CD4-positive, alpha-beta memory T cell (primary cell): ENCODE results near the gene DNM3. TPM values are rescaled to one million over a fixed set of nuclear protein-coding genes. Genes with fewer than 3 reads are reported as not detected.

ENCODE experiments used
- CTCF ChIA-PET: fragments of 350-600 bp; sonication (Branson Sonifier 250); formaldehyde crosslinking; loops from one replicate; lab custom pipeline; 2021; ENCODE audit warnings: inconsistent platforms; ENCODE audit not compliant: partially characterized antibody; lab: Charles Lee
- POLR2A ChIA-PET: fragments of 350-600 bp; sonication (Branson Sonifier 250); formaldehyde crosslinking; loops from one replicate; lab custom pipeline; 2021; ENCODE audit not compliant: partially characterized antibody; lab: Charles Lee
- DNase-seq, 5 donors: peaks; one replicate each; pipeline versions ENCODE4 v3.0.0 to v3.0.0-alpha.2; 2020 to 2022; ENCODE audit warnings: mixed read lengths in 1 of 5
- H3K27ac ChIP-seq: one replicate; pipeline ENCODE4 v1.7.0; 2013; ENCODE audit warnings: low read depth, low read length
- H3K27me3 ChIP-seq: 2 replicates; pipeline ENCODE4 v1.7.0; 2013; ENCODE audit warnings: mild to moderate bottlenecking, low read length, moderate library complexity; ENCODE audit not compliant: insufficient read depth
- H3K36me3 ChIP-seq: 2 replicates; pipeline ENCODE4 v1.7.0; 2013; ENCODE audit warnings: mild to moderate bottlenecking, low read length, moderate library complexity; ENCODE audit not compliant: insufficient read depth
- H3K4me1 ChIP-seq: 2 replicates; pipeline ENCODE4 v1.7.0; 2013; ENCODE audit warnings: mild to moderate bottlenecking, low read length, moderate library complexity; ENCODE audit not compliant: insufficient read depth
- H3K4me3 ChIP-seq, 2 donors: one replicate each; pipeline ENCODE4 v1.7.0; 2013; ENCODE audit warnings: low read length in 2 of 2, mild to moderate bottlenecking in 1 of 2
- H3K9me3 ChIP-seq, 2 donors: one replicate each; pipeline ENCODE4 v1.7.0; 2013; ENCODE audit warnings: low read length in 2 of 2, control low read depth in 1 of 2; ENCODE audit not compliant: control insufficient read depth in 1 of 2
- H3K27ac Mint-ChIP-seq, 7 donors: one replicate each; pipeline ENCODE4 v1.8.0; 2020 to 2021; ENCODE audit warnings: mixed read lengths in 7 of 7, mild to moderate bottlenecking in 6 of 7, inconsistent platforms in 3 of 7, moderate library complexity in 3 of 7
- H3K27me3 Mint-ChIP-seq, 2 donors: one replicate each; pipeline ENCODE4 v1.8.0; 2020 to 2021; ENCODE audit warnings: mixed read lengths in 2 of 2
- H3K36me3 Mint-ChIP-seq, 2 donors: one replicate each; pipeline ENCODE4 v1.8.0; 2020 to 2021; ENCODE audit warnings: mixed read lengths in 2 of 2, inconsistent platforms in 1 of 2, mild to moderate bottlenecking in 1 of 2
- H3K4me1 Mint-ChIP-seq, 4 donors: one replicate each; pipeline ENCODE4 v1.8.0; 2020 to 2021; ENCODE audit warnings: mixed read lengths in 4 of 4, mild to moderate bottlenecking in 1 of 4
- H3K4me3 Mint-ChIP-seq, 8 donors: one replicate each; pipeline ENCODE4 v1.8.0; 2020 to 2021; ENCODE audit warnings: mixed read lengths in 8 of 8, mild to moderate bottlenecking in 7 of 8, moderate library complexity in 6 of 8, inconsistent platforms in 3 of 8
- H3K9me3 Mint-ChIP-seq, 8 donors: one replicate each; pipeline ENCODE4 v1.8.0; 2020 to 2021; ENCODE audit warnings: mixed read lengths in 8 of 8, mild to moderate bottlenecking in 5 of 8, inconsistent platforms in 3 of 8, moderate library complexity in 1 of 8
- intact Hi-C: fragments of 100-400 bp; cut with micrococcal nuclease; formaldehyde crosslinking; loops from one replicate; pipeline ENCODE4 v1.15.1; 2023
- polyA plus RNA-seq, 2 donors: library from polyadenylated mRNA; unstranded; fragments of 300-500 nt; fragmentation: Illumina TruSeq; gene quantifications; one replicate each; pipeline ENCODE4 v1.2.3, GENCODE V29; 2021
- total RNA-seq, 2 experiments: library from RNA; stranded (reverse); gene quantifications; one replicate each; pipeline ENCODE4 v1.2.3, GENCODE V29; 2021

The DNM3 gene
- total and polyA plus RNA-seq, 4 experiments from 2014 or later, result 0.37 to 2.7 (median 1.4) TPM

- ChIA-PET POLR2A (no interaction called here), CTCF (no interaction called here)
- H3K4me3 Mint-ChIP-seq, result no peak overlapping the region
- no peak for DNase-seq
- no peaks in the 10 kb centered on the region for H3K9me3 ChIP-seq
- no peaks in the 10 kb centered on the region for H3K9me3 Mint-ChIP-seq
- H3K36me3 Mint-ChIP-seq, result peaks cover 0 to 1% of the 10 kb centered on the region in 2 donors
- no peaks in the 10 kb centered on the region for H3K36me3 ChIP-seq
- no peak overlapping the region for H3K4me3 ChIP-seq
- H3K27me3 ChIP-seq, result no peaks in the 10 kb centered on the region
- no peaks in the 10 kb centered on the region for H3K4me1 ChIP-seq
- H3K27ac ChIP-seq, result no peak overlapping the region
- intact Hi-C loops, result no loop called here
- no peaks in the 10 kb centered on the region for H3K27me3 Mint-ChIP-seq
- no peak overlapping the region for H3K27ac Mint-ChIP-seq
- H3K4me1 Mint-ChIP-seq, result peaks cover 0 to 2% (median under 1%) of the 10 kb centered on the region in 4 donors
These were observed 373.7 kb downstream of the DNM3 start for GRCh38 chr1:172215006-172215405.

GRCh38 chr1:172219966-172220365 is 378.7 kb downstream of the DNM3 start:
- Mint-ChIP-seq H3K4me1 (no peaks in the 10 kb centered on the region), H3K4me3 (no peak overlapping the region), H3K27ac (no peak overlapping the region), H3K9me3 (no peaks in the 10 kb centered on the region), H3K27me3 (no peaks in the 10 kb centered on the region), H3K36me3 (no peaks in the 10 kb centered on the region)
- H3K27ac ChIP-seq, result no peak overlapping the region
- no peaks in the 10 kb centered on the region for H3K27me3 ChIP-seq
- H3K36me3 ChIP-seq, result no peaks in the 10 kb centered on the region
- intact Hi-C loops, result no loop called here
- H3K4me1 ChIP-seq, result no peaks in the 10 kb centered on the region
- no peak for DNase-seq
- no peak overlapping the region for H3K4me3 ChIP-seq
- H3K9me3 ChIP-seq, result no peaks in the 10 kb centered on the region
- POLR2A ChIA-PET, result no interaction called here
- CTCF ChIA-PET, result interaction anchor here (0.9 kb wide), 1 partner anchor 10 kb away, joined by 3 read pairs; no protein-coding TSS in a partner anchor

- H3K36me3 Mint-ChIP-seq, result no peaks in the 10 kb centered on the region
- intact Hi-C loops, result no loop called here
- H3K27me3 Mint-ChIP-seq, result no peaks in the 10 kb centered on the region
- CTCF ChIA-PET, result interaction anchor here (0.9 kb wide), 1 partner anchor 10 kb away, joined by 3 read pairs; no protein-coding TSS in a partner anchor
- H3K27ac ChIP-seq, result no peak overlapping the region
- H3K27me3 ChIP-seq, result no peaks in the 10 kb centered on the region
- H3K4me3 ChIP-seq, result no peak overlapping the region
- DNase-seq, result no peak
- H3K4me1 Mint-ChIP-seq, result no peaks in the 10 kb centered on the region
- H3K9me3 Mint-ChIP-seq, result peaks cover 0 to 2% (median 0%) of the 10 kb centered on the region in 8 donors
- POLR2A ChIA-PET, result no interaction called here
- no peaks in the 10 kb centered on the region for H3K36me3 ChIP-seq
- no peaks in the 10 kb centered on the region for H3K4me1 ChIP-seq
- no peaks in the 10 kb centered on the region for H3K9me3 ChIP-seq
- H3K4me3 Mint-ChIP-seq, result no peak overlapping the region
- H3K27ac Mint-ChIP-seq, result no peak overlapping the region
These were observed 379.1 kb downstream of the DNM3 start for GRCh38 chr1:172220376-172220775.

GRCh38 chr1:172221436-172221835 is 380.1 kb downstream of the DNM3 start:
- H3K4me3 ChIP-seq, result no peak overlapping the region
- no peaks in the 10 kb centered on the region for H3K36me3 ChIP-seq
- CTCF ChIA-PET, result no interaction called here
- Mint-ChIP-seq H3K4me3 (no peak overlapping the region), H3K9me3 (peaks cover 0 to 2% (median 0%) of the 10 kb centered on the region in 8 donors), H3K36me3 (no peaks in the 10 kb centered on the region), H3K27me3 (no peaks in the 10 kb centered on the region), H3K4me1 (no peaks in the 10 kb centered on the region), H3K27ac (no peak overlapping the region)
- no peak overlapping the region for H3K27ac ChIP-seq
- intact Hi-C loops, result no loop called here
- H3K4me1 ChIP-seq, result no peaks in the 10 kb centered on the region
- no peaks in the 10 kb centered on the region for H3K27me3 ChIP-seq
- DNase-seq, result no peak
- H3K9me3 ChIP-seq, result no peaks in the 10 kb centered on the region
- POLR2A ChIA-PET, result no interaction called here

DNA sequence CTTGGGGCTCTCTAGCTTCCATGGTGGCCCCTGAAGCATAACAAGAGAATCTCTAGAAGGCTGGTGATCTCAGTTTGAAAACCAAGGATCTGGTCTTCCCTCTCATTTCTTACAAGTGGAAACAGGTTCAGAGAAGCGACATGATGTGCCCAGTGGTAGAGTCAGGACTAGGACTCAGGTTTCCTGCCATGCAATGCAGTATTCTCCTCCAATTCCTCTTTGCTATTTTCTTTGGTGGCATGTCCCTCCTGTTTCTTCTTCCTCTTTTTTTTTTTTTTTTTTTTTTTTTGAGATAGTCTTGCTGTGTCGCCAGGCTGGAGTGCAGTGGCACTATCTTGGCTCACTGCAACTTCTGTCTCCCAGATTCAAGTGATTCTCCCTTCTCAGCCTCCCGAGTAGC is 383.6 kb downstream of the DNM3 start:
- intact Hi-C loops, result no loop called here
- CTCF ChIA-PET, result interaction anchor here (1.5 kb wide), 1 partner anchor 134 kb away, joined by 3 read pairs; no protein-coding TSS in a partner anchor

DNA sequence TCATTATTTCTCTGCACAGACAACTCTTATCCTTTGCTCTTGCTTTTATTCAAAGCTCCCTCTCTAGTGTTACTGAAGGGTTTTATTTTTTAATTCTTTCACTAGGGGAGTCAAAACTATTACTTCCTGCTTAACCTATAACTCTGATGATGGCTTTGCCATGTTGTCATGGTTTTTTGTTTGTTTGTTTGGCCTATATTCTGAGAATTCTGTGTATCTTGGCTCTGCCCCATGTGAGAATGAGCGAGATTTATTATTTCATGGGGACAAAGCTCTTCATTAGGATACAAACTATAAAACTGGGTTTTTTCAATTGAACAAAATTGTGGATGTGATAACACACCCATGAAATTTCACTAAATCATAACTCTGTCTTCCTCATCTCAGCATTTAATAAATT is 388.6 kb downstream of the DNM3 start:
- no peak overlapping the region for H3K27ac Mint-ChIP-seq
- peaks cover 0 to 8% of the 10 kb centered on the region in 2 donors for H3K36me3 Mint-ChIP-seq
- intact Hi-C loops, result no loop called here
- H3K27me3 ChIP-seq, result no peaks in the 10 kb centered on the region
- no peak overlapping the region for H3K27ac ChIP-seq
- no peak overlapping the region for H3K4me3 ChIP-seq
- H3K4me1 ChIP-seq, result no peaks in the 10 kb centered on the region
- H3K36me3 ChIP-seq, result no peaks in the 10 kb centered on the region
- no peak overlapping the region for H3K4me3 Mint-ChIP-seq
- H3K9me3 ChIP-seq, result no peaks in the 10 kb centered on the region
- no peak for DNase-seq
- peaks cover 0 to 13% (median 4%) of the 10 kb centered on the region in 8 donors for H3K9me3 Mint-ChIP-seq
- ChIA-PET CTCF (interaction anchor here (1.1 to 1.3 kb wide), 2 partner anchors 9 to 39 kb away, joined by 3 read pairs; no protein-coding TSS in a partner anchor), POLR2A (interaction anchor here (1.0 kb wide), 1 partner anchor 151 kb away, joined by 3 read pairs; no protein-coding TSS in a partner anchor)
- H3K27me3 Mint-ChIP-seq, result no peaks in the 10 kb centered on the region
- H3K4me1 Mint-ChIP-seq, result peaks cover 5 to 10% (median 6%) of the 10 kb centered on the region in 4 donors

More for the DNA sequence above, 383.6 kb downstream of the DNM3 start:
- no peaks in the 10 kb centered on the region for H3K36me3 Mint-ChIP-seq
- H3K4me3 ChIP-seq, result no peak overlapping the region
- no peak for DNase-seq
- H3K4me1 ChIP-seq, result no peaks in the 10 kb centered on the region
- H3K27me3 Mint-ChIP-seq, result no peaks in the 10 kb centered on the region
- H3K4me3 Mint-ChIP-seq, result no peak overlapping the region
- peaks cover 0 to 2% (median 2%) of the 10 kb centered on the region in 4 donors for H3K4me1 Mint-ChIP-seq
- no peak overlapping the region for H3K27ac ChIP-seq
- no peaks in the 10 kb centered on the region for H3K9me3 ChIP-seq
- no peaks in the 10 kb centered on the region for H3K36me3 ChIP-seq
- no peaks in the 10 kb centered on the region for H3K27me3 ChIP-seq
- H3K27ac Mint-ChIP-seq, result no peak overlapping the region
- peaks cover 0 to 2% (median 0%) of the 10 kb centered on the region in 8 donors for H3K9me3 Mint-ChIP-seq
- POLR2A ChIA-PET, result no interaction called here

GRCh38 chr1:172230526-172230925 is 389.2 kb downstream of the DNM3 start:
- no peak overlapping the region for H3K4me3 ChIP-seq
- POLR2A ChIA-PET, result no interaction called here
- Mint-ChIP-seq H3K27me3 (no peaks in the 10 kb centered on the region), H3K9me3 (peaks cover 0 to 13% (median 3%) of the 10 kb centered on the region in 8 donors), H3K36me3 (peaks cover 0 to 8% of the 10 kb centered on the region in 2 donors), H3K27ac (peak overlapping the region in 1 of 7 donors; percentile 83), H3K4me3 (peak overlapping the region in 3 of 8 donors; percentile 0 to 48 (median 31)), H3K4me1 (peaks cover 5 to 10% (median 6%) of the 10 kb centered on the region in 4 donors)
- no peak for DNase-seq
- intact Hi-C loops, result no loop called here
- H3K36me3 ChIP-seq, result no peaks in the 10 kb centered on the region
- no peaks in the 10 kb centered on the region for H3K27me3 ChIP-seq
- H3K4me1 ChIP-seq, result no peaks in the 10 kb centered on the region
- CTCF ChIA-PET, result interaction anchor here (1.1 to 1.3 kb wide), 2 partner anchors 10 to 39 kb away, joined by 3 read pairs; no protein-coding TSS in a partner anchor
- H3K9me3 ChIP-seq, result no peaks in the 10 kb centered on the region
- no peak overlapping the region for H3K27ac ChIP-seq
